Measurements from ENCODE around the gene PHACTR1.
A peak's percentile ranks its signal among the peaks of the same experiment; 100 is the strongest.

Gene PHACTR1

DNA sequence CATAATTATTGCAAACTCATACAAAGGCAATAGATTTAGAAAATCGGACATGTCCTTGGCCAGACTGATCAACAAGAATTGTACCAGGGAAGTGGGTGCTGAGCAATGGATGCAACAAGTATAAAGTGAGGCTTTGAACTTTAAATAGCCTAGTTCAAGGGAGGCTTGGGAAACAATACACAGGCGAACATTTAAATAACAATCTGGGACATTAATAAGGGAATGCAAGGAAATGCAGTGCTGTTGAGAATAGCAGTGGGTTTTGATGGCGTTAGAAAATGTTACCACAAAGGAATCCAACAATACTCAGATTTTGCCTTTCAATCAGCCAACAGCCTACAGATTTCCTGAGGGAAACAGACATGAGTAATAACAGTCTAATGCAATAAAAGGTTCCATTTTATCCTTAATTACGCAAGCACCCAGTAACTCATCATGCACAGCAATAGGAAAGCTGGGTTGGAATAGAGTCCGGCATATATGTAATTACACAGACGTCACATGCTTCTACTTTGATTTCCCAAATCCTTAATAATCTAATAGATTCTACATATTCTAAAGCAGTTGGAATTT is 134.6 kb downstream of the PHACTR1 start:
- DNase-seq = no peak

DNA sequence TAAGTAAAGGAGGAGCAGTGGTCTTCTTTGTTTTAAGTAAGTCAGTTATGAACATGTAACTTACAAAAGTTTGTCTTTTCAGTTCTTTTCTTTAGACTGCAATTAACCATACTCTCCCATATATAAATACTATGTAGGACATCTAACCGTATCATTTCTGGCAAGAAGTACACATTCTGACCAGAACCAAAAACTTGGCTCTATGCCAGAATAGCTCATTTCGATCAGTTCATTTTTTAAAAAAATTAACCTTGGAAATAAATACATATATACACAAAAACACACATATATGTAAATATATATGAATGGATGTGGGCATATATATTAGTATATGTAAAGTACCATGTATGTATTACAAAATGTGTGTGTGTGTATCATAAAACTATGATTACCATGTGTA is 145.0 kb downstream of the PHACTR1 start:
- no peak for DNase-seq

DNA sequence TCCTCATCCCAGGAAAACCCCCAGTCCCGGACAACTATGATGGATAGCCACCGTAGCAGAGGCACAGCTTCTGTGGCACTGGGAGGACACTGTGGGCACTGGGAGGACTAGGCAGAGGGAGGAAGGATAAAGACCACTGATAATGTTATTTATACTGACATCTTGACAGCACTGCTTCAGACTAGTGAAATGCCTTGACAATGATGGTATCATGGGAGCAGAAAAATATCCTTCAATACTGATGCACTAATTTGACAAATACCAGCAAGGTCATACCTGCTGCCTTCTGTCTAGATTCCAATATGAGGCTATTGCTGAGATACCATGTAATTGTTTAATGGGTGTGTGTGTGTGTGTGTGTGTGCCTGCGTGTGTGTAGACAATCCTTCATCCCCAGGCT is 148.6 kb downstream of the PHACTR1 start:
- no peak for DNase-seq

DNA sequence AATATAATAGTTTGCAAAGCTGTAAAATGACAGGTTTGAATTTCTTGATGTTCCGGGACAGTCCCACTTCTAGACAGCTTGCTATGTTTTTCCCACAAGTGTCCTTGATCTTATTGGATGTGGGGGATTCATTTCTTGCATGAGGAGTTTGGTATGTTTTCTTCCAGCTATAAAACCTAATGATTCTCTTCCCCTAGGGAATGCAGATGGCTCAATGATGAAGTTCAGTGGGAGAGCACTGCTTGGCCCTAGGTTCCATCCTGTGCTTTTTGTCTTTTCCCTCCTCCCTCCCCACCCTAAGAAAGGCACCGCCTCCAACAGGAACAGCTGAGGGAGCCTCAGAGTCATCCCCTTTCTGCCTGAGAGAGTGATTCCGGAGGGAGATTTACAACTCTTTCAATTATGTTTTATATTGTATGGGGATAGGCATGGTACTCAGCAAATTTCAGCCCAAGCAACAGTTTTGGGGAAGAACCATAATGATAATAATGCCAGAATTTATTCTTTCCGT is 149.2 kb downstream of the PHACTR1 start:
- no peak for DNase-seq

DNA sequence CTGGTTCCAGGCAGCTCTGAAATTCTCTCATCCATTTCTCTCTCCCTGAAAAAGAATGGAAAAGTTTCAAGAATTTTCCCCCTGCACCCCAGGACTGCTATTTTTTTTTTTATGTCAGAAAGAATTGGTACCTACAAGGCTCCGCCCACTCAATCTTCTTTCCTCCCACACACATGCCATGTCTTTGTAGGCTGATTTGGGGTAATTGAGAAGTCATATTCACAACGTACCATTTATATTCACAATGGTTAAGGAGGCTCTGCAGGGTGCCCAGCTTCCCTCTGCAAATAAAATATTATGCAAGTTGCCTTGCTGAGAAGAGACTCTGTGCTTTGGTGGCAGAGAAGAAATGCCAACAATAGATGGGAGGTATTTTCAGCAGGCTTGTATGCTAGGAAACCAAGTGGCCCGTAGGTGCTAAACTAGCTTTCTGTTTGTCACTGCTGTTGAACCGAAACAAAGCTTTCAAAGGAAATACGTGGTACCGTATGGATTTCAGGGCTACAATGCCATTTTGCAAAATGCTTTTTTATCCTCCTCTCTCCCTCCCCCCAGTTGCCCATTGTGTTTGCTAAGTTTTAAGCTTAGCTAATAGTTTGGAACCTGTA is 150.0 kb downstream of the PHACTR1 start:
- DNase-seq = no peak

DNA sequence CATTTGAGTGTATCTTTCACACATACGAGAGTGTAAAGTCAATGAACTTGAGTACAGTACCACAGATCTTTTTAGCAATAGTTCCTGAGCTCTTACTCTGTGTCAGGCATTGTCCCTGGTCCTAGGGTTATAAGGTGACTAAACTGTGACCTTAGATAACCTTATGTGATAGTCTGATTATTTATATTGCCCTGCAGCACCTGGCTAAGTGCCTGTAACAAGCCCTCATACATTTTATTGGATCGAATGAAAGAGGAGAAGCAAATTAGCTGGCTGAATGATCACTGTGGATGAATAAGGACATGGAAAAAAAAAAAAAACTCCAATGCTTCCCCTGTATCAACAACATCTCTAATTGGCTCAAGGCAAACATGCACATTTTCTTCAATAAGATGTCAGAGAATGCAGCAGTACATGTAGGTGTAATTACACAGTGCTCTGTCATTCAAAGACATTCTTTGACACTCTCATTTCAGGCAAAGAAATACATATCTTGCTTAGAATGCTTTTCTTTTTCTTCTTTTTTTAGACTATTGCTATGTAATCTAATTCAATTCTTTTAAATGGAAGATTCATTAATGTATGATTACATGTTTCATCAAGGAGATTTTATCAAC is 153.4 kb downstream of the PHACTR1 start:
- DNase-seq = no peak

DNA sequence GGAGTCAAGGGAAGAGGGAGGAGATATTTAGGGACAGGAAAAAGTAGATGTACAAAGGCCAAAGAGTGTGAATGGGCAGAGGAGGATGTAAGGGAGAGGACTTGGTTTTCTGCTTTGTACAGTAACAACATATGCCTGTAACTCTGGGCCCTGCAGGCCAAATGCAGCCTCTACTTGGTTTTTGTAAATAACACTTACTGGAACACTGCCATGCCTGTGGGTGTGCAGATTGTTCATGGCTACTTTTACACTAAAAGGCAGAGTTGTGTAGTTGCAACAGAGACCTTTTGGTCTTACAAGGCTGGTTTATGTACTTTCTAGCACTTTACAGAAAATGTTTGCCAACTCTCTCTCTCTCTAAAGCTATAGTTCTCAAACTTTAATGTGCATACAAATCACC is 157.1 kb downstream of the PHACTR1 start:
- DNase-seq = no peak

DNA sequence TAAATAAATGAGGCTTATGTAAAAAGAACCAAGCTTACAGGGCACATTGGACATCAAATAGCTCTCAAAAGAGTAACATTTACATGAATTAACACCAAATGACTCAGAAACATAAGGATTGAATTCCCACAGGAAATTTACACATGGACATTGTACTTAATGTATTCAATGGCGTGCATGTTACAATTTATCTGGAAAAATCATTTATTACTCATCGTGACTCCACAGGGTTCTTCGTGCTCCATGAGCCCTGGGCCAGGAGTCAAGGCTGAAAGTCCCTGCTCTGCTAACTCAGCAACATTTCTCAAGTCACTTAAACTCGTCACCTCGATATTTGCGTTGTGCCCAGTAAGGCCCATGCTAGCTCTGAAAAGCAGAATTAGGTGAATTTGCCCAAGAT is 158.5 kb downstream of the PHACTR1 start:
- no peak for DNase-seq

DNA sequence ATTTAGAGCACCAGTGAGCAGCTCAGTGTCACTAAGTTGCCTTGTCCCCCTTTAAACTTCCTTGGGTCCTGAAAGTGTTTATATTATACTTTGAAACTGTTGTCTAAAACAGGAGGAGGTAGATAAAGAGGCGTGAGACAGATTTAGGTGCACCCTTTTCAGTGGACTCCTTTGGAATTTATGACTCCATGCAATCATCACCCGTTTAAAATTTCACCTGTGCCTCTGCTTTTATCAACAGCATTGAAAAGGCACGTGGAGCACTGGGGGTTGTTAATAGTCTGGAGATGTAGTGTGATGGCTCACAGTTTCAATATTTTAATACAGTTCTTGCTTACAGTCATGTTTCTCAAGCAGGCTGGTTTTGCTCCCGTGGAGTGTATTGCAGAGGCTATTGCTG is 162.2 kb downstream of the PHACTR1 start:
- DNase-seq = no peak

DNA sequence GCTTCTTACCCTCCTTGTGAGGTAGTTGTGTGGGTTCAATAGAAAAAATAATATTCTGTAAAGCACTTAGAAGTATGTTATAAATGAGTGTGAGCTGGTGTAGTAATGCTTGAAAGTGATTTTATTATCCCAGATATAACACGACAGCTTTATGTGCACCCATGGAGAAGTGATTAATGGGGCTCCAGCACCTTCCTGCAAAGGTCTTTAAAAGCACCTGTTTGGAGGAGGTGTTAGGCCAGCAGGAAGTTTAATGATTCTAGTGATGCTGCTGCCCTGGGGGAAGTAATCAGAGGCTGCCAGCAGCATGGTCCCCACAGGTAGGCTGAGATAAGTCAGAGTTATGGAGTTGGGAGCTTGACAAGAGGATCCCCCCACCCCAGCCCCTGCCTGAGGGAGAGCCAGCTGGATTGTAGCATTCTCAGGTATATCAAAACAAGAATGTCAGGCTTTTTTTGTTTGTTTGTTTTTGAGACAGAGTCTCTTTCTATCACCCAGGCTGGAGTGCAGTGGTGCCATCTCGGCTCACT is 166.3 kb downstream of the PHACTR1 start:
- no peak for DNase-seq

DNA sequence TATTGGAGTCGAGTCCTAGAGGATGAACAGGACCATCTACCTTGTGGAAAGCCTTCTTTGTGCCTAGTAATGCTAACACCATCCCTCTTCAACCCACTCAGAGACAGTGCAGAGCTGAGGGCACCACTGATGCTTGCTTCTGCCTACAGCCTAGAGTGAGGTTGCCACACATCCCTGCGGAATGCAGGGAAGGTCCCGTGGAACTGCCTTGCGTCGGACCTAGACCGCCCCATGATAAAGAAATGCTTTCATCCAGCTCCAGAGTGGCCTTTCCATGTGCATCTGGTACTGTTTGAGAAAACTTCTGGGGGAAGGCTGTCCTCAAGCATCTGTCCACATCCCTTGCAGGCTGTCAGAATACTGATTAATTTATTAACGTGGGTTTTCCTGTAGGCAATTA is 168.4 kb downstream of the PHACTR1 start:
- DNase-seq = no peak

DNA sequence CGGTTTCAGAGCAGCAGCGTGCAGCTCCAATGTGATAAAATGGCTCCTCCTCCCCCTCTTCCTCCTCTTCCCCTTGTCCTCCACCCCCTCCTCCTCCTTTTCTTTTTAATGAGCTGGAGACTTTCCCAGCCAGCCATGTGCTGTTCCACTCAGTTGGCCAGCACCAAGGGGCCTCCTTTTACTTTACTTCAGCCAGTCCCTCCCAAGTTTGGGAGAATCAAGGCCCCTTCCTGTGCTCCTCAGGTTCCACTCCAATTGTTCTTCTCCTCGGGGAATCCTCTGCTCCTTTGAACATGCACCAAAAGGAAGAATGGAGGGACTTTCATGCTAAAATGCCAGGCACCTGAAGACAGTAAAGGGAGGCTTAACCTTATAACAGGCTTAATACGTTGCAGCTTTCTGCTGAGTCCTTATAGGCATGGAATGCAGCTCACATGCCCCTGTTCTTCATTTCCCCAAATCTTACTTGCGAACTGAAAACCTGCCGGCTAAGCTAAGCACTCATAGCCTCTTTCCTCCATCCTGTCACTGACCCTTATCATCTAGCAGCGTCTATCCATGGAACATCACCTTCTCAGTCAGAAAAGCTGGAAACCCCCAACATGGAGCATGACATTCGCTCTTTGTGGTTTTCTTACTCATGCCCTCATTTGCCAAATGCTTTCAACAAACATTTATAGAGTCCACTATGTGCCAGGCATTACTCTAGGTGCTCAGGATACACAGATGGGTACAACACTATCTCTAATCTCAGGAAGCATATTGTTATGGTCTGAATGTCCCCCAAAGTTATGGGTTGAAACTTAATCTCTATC is 170.6 kb downstream of the PHACTR1 start:
- DNase-seq = no peak

DNA sequence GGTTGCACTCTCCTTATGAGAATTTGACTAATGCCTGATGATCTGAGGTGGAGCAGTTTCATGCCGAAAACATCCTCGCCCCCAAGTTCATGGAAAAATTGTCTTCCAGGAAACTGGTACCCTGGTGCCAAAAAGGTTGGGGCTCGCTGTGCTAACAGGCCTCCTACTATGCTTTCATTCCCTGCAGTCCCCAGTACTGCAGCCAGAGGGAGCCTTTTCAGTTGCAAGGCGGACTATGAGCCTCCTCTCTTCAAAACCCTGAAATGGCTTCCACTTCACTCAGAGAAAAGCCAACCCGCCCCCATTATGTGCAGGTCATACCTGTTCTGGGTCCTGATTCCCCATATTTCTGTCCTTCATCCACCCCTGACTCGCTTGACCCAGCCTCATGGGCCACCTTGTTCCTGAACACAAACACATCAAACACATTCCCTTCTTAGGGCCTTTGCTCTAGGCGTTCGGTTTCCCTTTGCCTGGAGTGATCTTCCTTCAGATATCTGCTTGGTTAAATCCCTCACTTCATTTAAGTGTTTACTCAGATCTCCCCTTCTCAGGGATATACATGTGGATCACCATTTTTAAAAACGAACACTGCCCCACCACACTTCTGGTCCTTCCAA is 173.7 kb downstream of the PHACTR1 start:
- DNase-seq = peak in 1 of 5 donors; percentile 8

DNA sequence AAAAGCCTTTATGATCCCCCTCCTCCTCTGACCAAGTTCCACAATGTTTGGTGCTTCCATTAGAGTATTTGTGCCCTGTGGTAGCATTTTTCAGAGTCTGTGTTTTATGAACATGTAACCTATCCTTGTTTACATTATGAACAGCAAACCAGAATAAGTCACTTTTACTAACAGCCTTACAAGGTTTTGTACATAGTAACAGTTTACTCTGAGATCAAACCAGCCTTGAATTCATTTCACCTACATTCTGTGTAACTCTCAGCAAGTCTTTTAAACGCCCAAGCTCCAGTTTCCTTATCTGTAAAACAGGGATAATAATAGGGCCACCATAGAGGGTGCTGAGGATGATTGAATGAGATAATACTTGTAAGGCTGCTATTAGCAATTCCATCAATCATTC is 175.0 kb downstream of the PHACTR1 start:
- DNase-seq = no peak

DNA sequence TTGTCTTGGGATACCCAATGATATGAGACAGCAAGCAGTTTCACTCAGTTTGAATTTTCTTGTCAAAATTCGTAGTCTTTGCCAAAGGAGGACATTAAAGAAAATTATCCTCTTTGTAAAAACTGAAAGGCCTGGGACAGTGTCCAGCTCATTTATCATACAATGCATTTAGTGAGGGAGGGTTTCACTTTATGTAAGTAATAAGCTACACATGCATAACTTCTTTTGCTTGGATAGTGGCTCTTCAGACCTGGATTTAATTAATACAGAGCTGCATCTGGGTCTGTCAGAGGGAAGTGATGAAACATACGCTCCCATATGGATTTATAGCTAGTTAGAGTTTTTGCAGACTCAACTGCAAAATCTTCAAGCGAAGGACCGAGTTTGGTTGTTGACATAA is 175.6 kb downstream of the PHACTR1 start:
- no peak for DNase-seq

DNA sequence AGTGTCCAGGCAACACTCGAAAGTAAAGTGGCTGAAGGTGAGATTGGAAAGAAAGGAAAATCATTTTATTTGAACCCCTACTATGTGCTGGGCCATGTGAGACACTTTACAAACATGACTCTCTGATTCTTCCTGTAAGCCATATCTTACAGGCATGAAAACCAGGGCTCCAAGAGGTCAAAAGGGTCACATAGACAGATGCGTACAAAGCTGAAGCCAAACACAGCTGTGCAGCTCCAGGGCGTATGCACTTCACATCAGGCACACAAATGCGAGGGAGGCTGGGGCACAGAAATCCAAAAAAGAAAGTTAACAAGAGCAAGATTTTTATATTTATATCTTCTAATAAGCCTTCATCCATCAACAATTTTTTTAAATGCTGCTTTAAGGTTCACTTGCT is 176.5 kb downstream of the PHACTR1 start:
- DNase-seq = no peak

DNA sequence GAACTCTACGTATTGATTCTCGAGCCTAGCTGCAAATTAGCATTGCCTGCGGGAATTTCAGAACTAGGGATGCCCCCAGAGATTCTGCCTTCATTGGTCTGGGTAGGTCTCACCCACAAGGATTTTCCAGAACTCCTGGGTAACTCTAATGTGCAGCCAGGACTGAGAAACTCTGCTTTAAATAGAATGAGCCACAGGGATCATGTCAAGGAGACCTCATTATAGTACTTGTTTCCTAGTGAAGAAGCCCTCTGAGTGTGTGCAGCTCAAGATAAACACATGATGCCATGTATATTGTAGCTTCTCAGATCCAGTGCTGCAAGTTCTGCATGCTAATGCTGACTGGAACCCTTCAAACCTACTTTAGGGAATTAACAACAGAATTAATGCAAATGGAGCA is 179.2 kb downstream of the PHACTR1 start:
- DNase-seq = no peak

DNA sequence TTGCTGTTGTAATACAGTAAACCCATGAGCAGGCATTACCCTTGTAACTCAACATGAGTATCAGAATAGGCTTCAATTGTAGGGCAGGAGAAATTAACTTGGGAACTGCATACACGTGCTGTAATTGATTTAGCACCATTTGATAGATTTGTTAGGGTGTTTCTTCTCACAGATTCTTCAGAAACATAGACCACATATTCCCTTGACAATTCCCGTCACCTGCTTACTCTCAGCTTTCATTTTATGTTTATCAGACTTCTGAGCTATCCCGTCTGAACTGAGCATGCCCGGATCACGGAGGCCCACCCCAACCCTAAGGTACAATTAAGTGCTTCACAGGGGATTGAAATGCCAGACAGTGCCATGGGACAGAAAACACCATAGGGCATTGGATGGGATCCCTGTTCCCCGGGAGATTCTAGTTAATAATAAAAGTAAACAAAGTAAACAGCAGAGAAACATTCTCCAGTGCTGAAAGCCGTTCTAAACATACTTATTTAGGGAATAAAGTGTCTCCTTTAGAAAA is 179.7 kb downstream of the PHACTR1 start:
- no peak for DNase-seq

DNA sequence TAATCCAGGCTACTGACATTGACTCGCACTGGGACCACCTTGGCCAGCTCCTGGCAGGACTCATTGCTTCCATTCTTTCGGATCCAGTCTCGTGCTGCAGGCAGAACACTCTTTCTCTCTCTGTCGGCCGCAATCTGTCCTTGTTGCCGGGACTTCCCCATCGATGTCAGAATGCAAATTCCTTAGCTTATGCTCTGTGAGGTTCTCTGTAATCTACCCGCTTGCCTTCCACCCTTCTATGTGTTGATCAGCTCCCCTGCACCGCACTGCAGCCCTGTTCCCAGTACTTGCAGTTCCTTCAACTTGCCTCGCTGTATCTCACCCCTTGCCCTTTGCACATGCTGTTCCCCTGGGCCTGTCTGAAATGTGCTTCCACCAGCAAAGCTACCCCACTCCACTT is 182.0 kb downstream of the PHACTR1 start:
- DNase-seq = no peak

DNA sequence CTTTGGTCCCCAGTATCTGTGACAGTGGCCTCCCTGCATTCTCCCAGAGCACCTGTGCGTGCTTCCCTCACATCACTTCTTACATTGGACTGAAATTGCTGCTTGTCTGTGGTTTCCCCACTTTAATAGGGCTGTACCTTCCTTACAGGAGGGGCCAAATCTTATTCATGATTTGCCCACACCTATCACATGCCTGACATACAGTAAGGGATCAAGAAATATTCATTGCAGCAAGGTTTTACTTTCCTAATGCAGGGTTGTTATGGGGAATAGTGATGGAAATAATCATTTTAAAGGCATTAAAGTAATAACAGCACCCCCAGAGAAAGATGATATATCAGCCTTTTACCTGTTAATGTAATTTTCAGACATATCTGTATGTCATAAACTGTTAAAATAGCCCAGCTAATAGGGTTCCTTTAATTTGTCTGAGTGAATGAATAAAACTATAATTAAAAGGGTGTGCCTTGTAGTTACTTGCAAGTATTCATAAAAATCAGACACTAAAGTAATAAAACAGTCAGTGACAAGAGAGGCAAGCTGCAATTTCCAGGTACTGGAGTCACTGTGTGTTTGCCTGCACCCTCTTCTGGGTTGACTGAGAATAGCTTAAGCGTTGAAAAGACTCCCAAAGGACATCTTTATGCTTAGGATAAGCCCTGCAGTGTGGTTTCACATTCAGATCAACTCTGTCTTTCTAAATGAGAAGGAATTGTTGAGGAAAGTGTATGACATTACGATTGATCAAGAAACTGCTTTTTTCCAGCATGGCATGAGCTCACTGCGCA is 182.7 kb downstream of the PHACTR1 start:
- no peak for DNase-seq

DNA sequence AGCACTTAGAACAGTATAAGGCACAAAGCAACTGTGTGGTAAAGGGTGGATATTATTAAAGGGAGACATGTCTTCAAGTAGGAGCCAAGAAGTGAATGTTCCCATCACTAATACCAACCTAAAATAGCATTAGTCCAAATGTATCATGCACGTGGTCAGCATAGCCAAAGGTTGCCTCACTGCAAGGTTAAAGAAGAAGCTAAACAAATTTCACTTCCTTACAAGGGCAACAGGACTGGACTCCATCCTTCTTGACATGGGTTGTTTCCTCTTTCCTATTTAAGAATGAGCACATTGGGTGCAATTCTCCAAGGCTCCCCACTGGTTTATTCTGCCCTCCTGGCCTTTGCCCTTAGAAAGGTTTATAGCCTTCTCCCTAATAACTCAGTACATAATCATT is 186.7 kb downstream of the PHACTR1 start:
- DNase-seq = no peak

DNA sequence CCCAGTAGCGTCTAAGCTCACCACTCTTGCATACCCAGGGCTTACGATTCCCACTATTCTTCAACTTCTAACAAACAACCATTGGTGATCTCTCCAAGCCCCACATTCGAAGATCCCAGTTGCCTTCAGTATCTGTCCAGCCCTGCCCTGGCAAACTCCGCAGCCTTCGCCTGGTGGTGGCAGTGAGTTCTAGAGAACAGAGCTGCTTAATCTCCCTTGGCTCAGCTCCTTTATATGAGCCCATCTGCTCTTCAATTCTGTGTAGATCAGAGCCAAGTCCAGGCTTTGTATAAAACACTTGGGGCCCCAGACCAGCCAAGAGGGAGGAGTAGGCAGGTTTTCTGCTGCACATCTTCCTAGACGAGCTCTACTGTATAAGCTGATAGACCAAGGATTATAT is 193.3 kb downstream of the PHACTR1 start:
- DNase-seq = no peak
